Muscle of arm (tissue), 12 donors: ENCODE results near the gene CDK11B. TPM values are rescaled to one million over a fixed set of nuclear protein-coding genes. Genes with fewer than 3 reads are reported as not detected.
"Not testable (repeated sequence)": the region's sequence is repeated elsewhere in the genome, so short reads cannot be mapped to it uniquely, and the experiment has no call there.

ENCODE experiments used
- DNase-seq: peaks from one replicate; pipeline ENCODE4 v3.0.0-alpha.2; 2013
- polyA plus RNA-seq, 12 donors: library from polyadenylated mRNA; unstranded; fragments of 120-200 nt; gene quantifications; one replicate each; pipeline ENCODE4 v1.2.1, GENCODE V29; 2013; ENCODE audit not compliant: insufficient read length in 12 of 12

The CDK11B gene
- polyA plus RNA-seq, 12 donors, result 28.3 to 46.3 (median 31.2) TPM; not detected in 1

GRCh38 chr1:1684031-1684681 is 25.4 kb upstream of the CDK11B start:
- DNase-seq, result no peak

- DNase-seq, result no peak
These were observed 24.5 kb upstream of the CDK11B start for GRCh38 chr1:1683104-1683905.

GRCh38 chr1:1680912-1681273 is 22.1 kb upstream of the CDK11B start:
- DNase-seq, result no peak

- no peak for DNase-seq
These were observed 21.5 kb upstream of the CDK11B start for GRCh38 chr1:1680031-1680911.

GRCh38 chr1:1678581-1679380 is 20.0 kb upstream of the CDK11B start:
- DNase-seq, result no peak

GRCh38 chr1:1677718-1678580 is 19.1 kb upstream of the CDK11B start:
- no peak for DNase-seq

GRCh38 chr1:1676087-1676486 is 17.3 kb upstream of the CDK11B start:
- DNase-seq, result not testable (repeated sequence)

- not testable (repeated sequence) for DNase-seq
These were observed 16.4 kb upstream of the CDK11B start for GRCh38 chr1:1675218-1675617.

- DNase-seq, result not testable (repeated sequence)
These were observed 16.0 kb upstream of the CDK11B start for GRCh38 chr1:1674806-1675205.

- DNase-seq, result no peak
These were observed 13.6 kb upstream of the CDK11B start for GRCh38 chr1:1672181-1672965.

GRCh38 chr1:1671365-1672119 is 12.7 kb upstream of the CDK11B start:
- no peak for DNase-seq

- no peak for DNase-seq
These were observed 12.1 kb upstream of the CDK11B start for GRCh38 chr1:1670866-1671265.

- DNase-seq, result no peak
These were observed 10.9 kb upstream of the CDK11B start for GRCh38 chr1:1669468-1670440.

- no peak for DNase-seq
These were observed 7.7 kb upstream of the CDK11B start for GRCh38 chr1:1666526-1666925.

- no peak for DNase-seq
These were observed 7.0 kb upstream of the CDK11B start for GRCh38 chr1:1665815-1666251.

- DNase-seq, result no peak
These were observed 6.4 kb upstream of the CDK11B start for GRCh38 chr1:1664941-1665814.

GRCh38 chr1:1664318-1664717 is 5.5 kb upstream of the CDK11B start:
- DNase-seq, result not testable (repeated sequence)
